AG09309 (cell line): ENCODE measurements around the gene ABCA13.

ENCODE experiments used
- DNase-seq: peaks from one replicate; pipeline ENCODE4 v3.0.0-alpha.2; 2010; ENCODE audit warnings: low read depth
- H3K4me3 ChIP-seq: 2 replicates; pipeline ENCODE4 v1.5.1; 2011; ENCODE audit warnings: mild to moderate bottlenecking, low read depth, low read length, moderate library complexity; ENCODE audit not compliant: control insufficient read depth
- CTCF ChIP-seq: IDR thresholded peaks from 2 replicates; pipeline ENCODE4 v1.5.1; 2011; ENCODE audit warnings: mild to moderate bottlenecking, low read depth, low read length, inconsistent platforms; ENCODE audit not compliant: insufficient read depth, control insufficient read depth; ENCODE audit errors: missing control alignments

The ABCA13 gene

GRCh38 chr7:48473205-48473865, 302.1 kb downstream of the ABCA13 start:
- no peak for TF ChIP-seq CTCF
- no peak for DNase-seq
- no peak overlapping the region for H3K4me3 ChIP-seq

DNA sequence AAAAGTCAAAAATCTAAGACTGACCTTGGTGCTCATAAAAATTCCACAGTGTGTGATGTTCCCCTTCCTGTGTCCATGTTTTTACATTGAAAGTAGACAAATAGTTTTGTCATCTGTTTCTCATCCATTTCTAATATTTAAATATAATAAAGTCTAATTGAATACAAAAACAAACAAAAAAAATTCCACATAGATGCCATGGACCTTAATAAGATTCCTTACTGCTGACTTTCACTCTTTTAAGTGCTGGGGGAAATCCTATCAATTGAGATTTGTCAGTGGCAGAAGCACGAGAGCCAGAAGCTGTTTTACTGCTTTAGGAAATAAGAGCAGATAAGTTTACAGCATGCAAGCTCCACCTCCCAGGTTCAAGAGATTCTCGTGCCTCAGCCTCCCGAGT, 310.0 kb downstream of the ABCA13 start:
- no peak for TF ChIP-seq CTCF
- DNase-seq = no peak
- H3K4me3 ChIP-seq = no peak overlapping the region

DNA sequence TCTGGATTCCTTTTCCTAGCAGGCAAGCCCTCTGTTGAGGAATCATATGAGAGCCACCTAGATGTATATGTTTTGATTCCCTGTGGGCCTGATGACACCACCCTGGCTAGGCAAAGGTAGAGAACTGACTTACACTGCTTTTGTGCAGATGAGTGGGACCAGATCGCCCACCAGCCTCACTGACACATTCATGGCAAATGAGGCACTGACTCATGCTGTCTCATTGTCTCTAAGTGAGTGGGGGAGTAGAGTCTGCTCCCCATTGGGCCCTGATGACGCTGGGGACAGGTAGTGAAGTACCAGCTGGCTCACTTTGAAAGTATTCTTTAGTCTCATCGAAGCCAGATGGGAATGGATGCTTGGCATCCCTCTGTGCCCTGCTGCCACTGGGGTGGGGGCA, 326.3 kb downstream of the ABCA13 start:
- DNase-seq = no peak
- H3K4me3 ChIP-seq = no peak overlapping the region
- TF ChIP-seq CTCF = no peak

GRCh38 chr7:48502021-48502420, 330.8 kb downstream of the ABCA13 start:
- TF ChIP-seq CTCF = no peak
- no peak for DNase-seq
- no peak overlapping the region for H3K4me3 ChIP-seq

- TF ChIP-seq CTCF = no peak
- no peak for DNase-seq
- H3K4me3 ChIP-seq = no peak overlapping the region
Measured at GRCh38 chr7:48505051-48505450, 333.8 kb downstream of the ABCA13 start.

- no peak for TF ChIP-seq CTCF
- H3K4me3 ChIP-seq = no peak overlapping the region
- no peak for DNase-seq
Measured at GRCh38 chr7:48505466-48505865, 334.2 kb downstream of the ABCA13 start.
